HEK293T (cell line): ENCODE measurements around the gene FEM1B.

Source experiments
- ELF4 ChIP-seq: fragments of 450-650 bp; IDR thresholded peaks from 2 replicates; pipeline ENCODE4 v1.6.1; 2017; ENCODE audit warnings: antibody characterized with exemption
- FOXA1 ChIP-seq: fragments of 450-650 bp; IDR thresholded peaks from 2 replicates; pipeline ENCODE4 v1.6.1; 2016; ENCODE audit warnings: mild to moderate bottlenecking
- FOXM1 ChIP-seq: fragments of 450-650 bp; IDR thresholded peaks from 2 replicates; pipeline ENCODE4 v1.6.1; 2017; ENCODE audit warnings: mild to moderate bottlenecking, borderline replicate concordance
- HDGF ChIP-seq: fragments of 450-650 bp; IDR thresholded peaks from 2 replicates; pipeline ENCODE4 v1.6.1; 2017; ENCODE audit warnings: antibody characterized with exemption, borderline replicate concordance
- LEF1 ChIP-seq: fragments of 450-650 bp; IDR thresholded peaks from 2 replicates; pipeline ENCODE4 v1.6.1; 2017; ENCODE audit warnings: mild to moderate bottlenecking, borderline replicate concordance
- PKNOX1 ChIP-seq: fragments of 450-650 bp; IDR thresholded peaks from 2 replicates; pipeline ENCODE4 v1.6.1; 2016
- SUZ12 ChIP-seq: fragments of 450-650 bp; IDR thresholded peaks from 2 replicates; pipeline ENCODE4 v1.6.1; 2016; ENCODE audit warnings: mild to moderate bottlenecking

DNA sequence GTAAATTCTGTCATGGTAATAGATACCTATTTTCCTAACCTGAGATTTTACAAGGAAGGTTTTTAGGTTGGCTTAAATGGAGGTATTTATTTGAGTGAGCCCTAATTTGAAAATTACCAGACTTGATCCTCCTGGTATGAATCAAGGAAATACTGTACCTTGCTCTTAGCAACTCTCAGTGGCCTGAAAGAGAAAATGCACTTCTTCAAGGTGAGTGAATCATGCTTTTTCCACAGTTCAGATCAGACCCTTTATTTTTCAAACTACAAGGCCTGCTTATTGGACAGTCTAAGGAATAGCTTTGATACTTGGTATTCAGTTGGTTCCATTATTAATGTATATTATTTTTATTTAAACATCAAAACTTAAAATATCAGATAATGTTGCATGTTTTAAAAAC lies 15.4 kb downstream of the FEM1B start:
- TF ChIP-seq HDGF: no peak
- no peak for TF ChIP-seq PKNOX1
- no peak for TF ChIP-seq ELF4
- no peak for TF ChIP-seq SUZ12
- no peak for TF ChIP-seq LEF1
- TF ChIP-seq FOXM1: no peak
- TF ChIP-seq FOXA1: no peak
